B cell (primary cell): ENCODE results near the gene PPP6R1. TPM values are rescaled to one million over a fixed set of nuclear protein-coding genes. Genes with fewer than 3 reads are reported as not detected.

Experiments used
- ATAC-seq: fragments of 200-7000 bp; cut with Tn5 transposase; one replicate; pipeline ENCODE4 v1.10.0; 2021; ENCODE audit warnings: low read depth, mild to moderate bottlenecking, moderate number of reproducible peaks, moderate library complexity
- CTCF ChIA-PET: fragments of 350-600 bp; sonication (Branson Sonifier 250); formaldehyde crosslinking; loops from one replicate; lab custom pipeline; 2021; ENCODE audit warnings: antibody characterized with exemption, inconsistent platforms; lab: Charles Lee
- POLR2A ChIA-PET: fragments of 350-600 bp; sonication (Branson Sonifier 250); formaldehyde crosslinking; loops from one replicate; lab custom pipeline; 2021; ENCODE audit warnings: antibody characterized with exemption; lab: Charles Lee
- DNase-seq: peaks from one replicate; pipeline ENCODE4 v3.0.0; 2013
- H2AFZ ChIP-seq: 2 replicates; pipeline ENCODE4 v1.6.1; 2012; ENCODE audit warnings: mild to moderate bottlenecking, low read depth, low read length; ENCODE audit not compliant: insufficient read depth, poor library complexity, severe bottlenecking
- H3K27ac ChIP-seq, 2 donors: 1 replicate in 1 of 2; 2 replicates in 1 of 2; pipeline ENCODE4 v1.5.1; 2012 to 2013; ENCODE audit warnings: low read length in 2 of 2, mild to moderate bottlenecking in 2 of 2, moderate library complexity in 1 of 2
- H3K27me3 ChIP-seq, 4 experiments: fragments of 200-600 bp in 1 of 4; sonication (generic) in 1 of 4; replicated peaks in 1 of 4; 1 replicate in 2 of 4; 2 replicates in 2 of 4; pipeline versions ENCODE4 v1.6.1 to v1.7.0; 2013 to 2016; ENCODE audit warnings: low read length in 3 of 4, mild to moderate bottlenecking in 2 of 4, mixed read lengths in 1 of 4, moderate library complexity in 1 of 4; ENCODE audit not compliant: insufficient read depth in 4 of 4, control insufficient read depth in 3 of 4; ENCODE audit errors: control extremely low read depth in 1 of 4
- H3K36me3 ChIP-seq, 2 experiments: replicated peaks in 1 of 2; 1 replicate in 1 of 2; 2 replicates in 1 of 2; pipeline versions ENCODE4 v1.6.1 to v1.7.1; 2013; ENCODE audit warnings: low read length in 1 of 2; ENCODE audit not compliant: insufficient read depth in 2 of 2, control insufficient read depth in 1 of 2; ENCODE audit errors: control extremely low read depth in 1 of 2, extremely low read depth in 1 of 2
- H3K4me1 ChIP-seq, 2 donors: fragments of 200-600 bp in 1 of 2; sonication (generic) in 1 of 2; 1 replicate in 1 of 2; 2 replicates in 1 of 2; pipeline versions ENCODE4 v1.5.1 to v1.6.1; 2013 to 2017; ENCODE audit warnings: low read length in 2 of 2; ENCODE audit not compliant: control insufficient read depth in 2 of 2, insufficient read depth in 2 of 2
- H3K4me2 ChIP-seq: replicated peaks from 2 replicates; pipeline ENCODE3; 2012; ENCODE audit warnings: mild to moderate bottlenecking, low read depth, low read length; ENCODE audit not compliant: poor library complexity, severe bottlenecking
- H3K4me3 ChIP-seq, 5 experiments: fragments of 200-600 bp in 1 of 5; sonication (generic) in 1 of 5; 1 replicate in 3 of 5; 2 replicates in 2 of 5; pipeline versions ENCODE4 v1.5.1 to v1.7.0; 2011 to 2016; ENCODE audit warnings: low read length in 4 of 5, mild to moderate bottlenecking in 4 of 5, low read depth in 2 of 5, control low read depth in 1 of 5, moderate library complexity in 1 of 5; ENCODE audit not compliant: insufficient read depth in 1 of 5; ENCODE audit errors: control extremely low read depth in 1 of 5, extremely low read depth in 1 of 5
- H3K79me2 ChIP-seq: fragments of 200-600 bp; sonication (generic); one replicate; pipeline ENCODE4 v1.6.0; 2016; ENCODE audit warnings: low read length; ENCODE audit not compliant: control insufficient read depth, insufficient read depth
- H3K9ac ChIP-seq: fragments of 200-600 bp; sonication (generic); 2 replicates; pipeline ENCODE4 v1.6.1; 2017; ENCODE audit warnings: mild to moderate bottlenecking, low read length, moderate library complexity
- H3K9me3 ChIP-seq, 3 donors: one replicate each; pipeline versions ENCODE4 v1.6.1 to v1.7.1; 2013; ENCODE audit warnings: low read length in 2 of 3; ENCODE audit not compliant: control insufficient read depth in 2 of 3, insufficient read depth in 1 of 3; ENCODE audit errors: control extremely low read depth in 1 of 3
- H4K20me1 ChIP-seq: 2 replicates; pipeline ENCODE4 v1.6.0; 2012; ENCODE audit warnings: mild to moderate bottlenecking, low read length; ENCODE audit not compliant: insufficient read depth, control insufficient read depth, poor library complexity, severe bottlenecking
- H3K27ac Mint-ChIP-seq: one replicate; pipeline ENCODE4 v1.8.0; 2021; ENCODE audit warnings: mixed read lengths
- H3K27me3 Mint-ChIP-seq: one replicate; pipeline ENCODE4 v1.8.0; 2021; ENCODE audit warnings: mixed read lengths
- H3K4me1 Mint-ChIP-seq: one replicate; pipeline ENCODE4 v1.8.0; 2021; ENCODE audit warnings: mixed read lengths
- H3K4me3 Mint-ChIP-seq: one replicate; pipeline ENCODE4 v1.8.0; 2021; ENCODE audit warnings: mixed read lengths
- H3K9me3 Mint-ChIP-seq: one replicate; pipeline ENCODE4 v1.8.0; 2022; ENCODE audit warnings: mixed read lengths; ENCODE audit not compliant: insufficient read depth
- CTCF ChIP-seq: fragments of 200-600 bp; IDR thresholded peaks from one replicate; pipeline ENCODE4 v1.8.0; 2022; ENCODE audit warnings: antibody characterized with exemption, mild to moderate bottlenecking
- EZH2 ChIP-seq: IDR thresholded peaks from 2 replicates; pipeline ENCODE4 v1.6.1; 2012; ENCODE audit warnings: borderline replicate concordance, low read depth, mild to moderate bottlenecking, moderate library complexity, low read length; ENCODE audit not compliant: insufficient read depth, poor library complexity, severe bottlenecking
- WGBS: methylation state at CpG from one replicate; pipeline ENCODE4 v1.1.5; 2013; ENCODE audit warnings: missing lambda C conversion rate; ENCODE audit not compliant: insufficient coverage; 5-methylcytosine and 5-hydroxymethylcytosine counted together
- intact Hi-C: fragments of 100-400 bp; cut with micrococcal nuclease; formaldehyde crosslinking; loops from one replicate; pipeline ENCODE4 v1.10.0; 2022
- polyA plus RNA-seq: library from polyadenylated mRNA; depleted of rRNA; stranded (reverse); fragments of >200 nt; gene quantifications from 2 replicates; pipeline ENCODE4 v1.2.3, GENCODE V29; 2012
- total RNA-seq, 2 donors: library from RNA; stranded (reverse); fragments of 120-200 nt in 1 of 2; gene quantifications; 1 replicate in 1 of 2; 2 replicates in 1 of 2; pipeline versions ENCODE4 v1.2.3 to v1.2.4, GENCODE V29; 2013 to 2022

The PPP6R1 gene
- total and polyA plus RNA-seq, 2 donors (not counting 1 experiment from before 2014, with no cell fraction given): 122 to 193 TPM

- H3K9me3 Mint-ChIP-seq: no peaks in the 10 kb centered on the region
- Histone ChIP-seq H3K79me2 (peaks cover 38% of the 10 kb centered on the region), H3K4me3 (no peak overlapping the region), H3K9ac (no peak overlapping the region), H3K27me3 (no peaks in the 10 kb centered on the region), H4K20me1 (peaks cover 23% of the 10 kb centered on the region), H3K4me2 (no peak overlapping the region), H3K9me3 (no peaks in the 10 kb centered on the region), H3K4me1 (peaks cover 38 to 45% of the 10 kb centered on the region in 2 donors), H2AFZ (no peak overlapping the region), H3K27ac (no peak overlapping the region), H3K36me3 (peaks cover 0 to 24% of the 10 kb centered on the region in 2 experiments)
- ChIA-PET POLR2A (no interaction called here), CTCF (no interaction called here)
- intact Hi-C loops: no loop called here
- DNase-seq: no peak
- TF ChIP-seq CTCF: no peak
- TF ChIP-seq EZH2: no peak
- no peaks in the 10 kb centered on the region for H3K27me3 Mint-ChIP-seq
- ATAC-seq: no peak
- H3K4me3 Mint-ChIP-seq: no peak overlapping the region
- 94% methylated on average over 26 of the region's 36 CpGs for WGBS
- H3K27ac Mint-ChIP-seq: no peak overlapping the region
- H3K4me1 Mint-ChIP-seq: peaks cover 40% of the 10 kb centered on the region
These were observed 15.3 kb upstream of the PPP6R1 start for GRCh38 chr19:55273978-55274707.

- Histone ChIP-seq H3K27me3 (no peaks in the 10 kb centered on the region), H3K36me3 (peaks cover 0 to 20% of the 10 kb centered on the region in 2 experiments), H4K20me1 (peaks cover 20% of the 10 kb centered on the region), H3K4me3 (no peak overlapping the region), H3K79me2 (peaks cover 56% of the 10 kb centered on the region), H3K27ac (no peak overlapping the region), H3K4me2 (no peak overlapping the region), H2AFZ (no peak overlapping the region), H3K9me3 (no peaks in the 10 kb centered on the region), H3K9ac (no peak overlapping the region), H3K4me1 (peaks cover 25 to 27% of the 10 kb centered on the region in 2 donors)
- TF ChIP-seq EZH2: no peak
- no peak for TF ChIP-seq CTCF
- ChIA-PET CTCF (no interaction called here), POLR2A (interaction anchor here (0.7 kb wide), 1 partner anchor 213 kb away, joined by 3 read pairs; the partner anchor contains the start of gene NAT14)
- no peak for ATAC-seq
- H3K4me3 Mint-ChIP-seq: no peak overlapping the region
- no peak overlapping the region for H3K27ac Mint-ChIP-seq
- no peak for DNase-seq
- peaks cover 27% of the 10 kb centered on the region for H3K4me1 Mint-ChIP-seq
- no peaks in the 10 kb centered on the region for H3K27me3 Mint-ChIP-seq
- 98% methylated on average over 17 of the region's 18 CpGs for WGBS
- no peaks in the 10 kb centered on the region for H3K9me3 Mint-ChIP-seq
- intact Hi-C loops: no loop called here
These were observed 13.3 kb upstream of the PPP6R1 start for GRCh38 chr19:55272142-55272541.
